ENCODE data around the gene SMG7.

SMG7 gene

DNA sequence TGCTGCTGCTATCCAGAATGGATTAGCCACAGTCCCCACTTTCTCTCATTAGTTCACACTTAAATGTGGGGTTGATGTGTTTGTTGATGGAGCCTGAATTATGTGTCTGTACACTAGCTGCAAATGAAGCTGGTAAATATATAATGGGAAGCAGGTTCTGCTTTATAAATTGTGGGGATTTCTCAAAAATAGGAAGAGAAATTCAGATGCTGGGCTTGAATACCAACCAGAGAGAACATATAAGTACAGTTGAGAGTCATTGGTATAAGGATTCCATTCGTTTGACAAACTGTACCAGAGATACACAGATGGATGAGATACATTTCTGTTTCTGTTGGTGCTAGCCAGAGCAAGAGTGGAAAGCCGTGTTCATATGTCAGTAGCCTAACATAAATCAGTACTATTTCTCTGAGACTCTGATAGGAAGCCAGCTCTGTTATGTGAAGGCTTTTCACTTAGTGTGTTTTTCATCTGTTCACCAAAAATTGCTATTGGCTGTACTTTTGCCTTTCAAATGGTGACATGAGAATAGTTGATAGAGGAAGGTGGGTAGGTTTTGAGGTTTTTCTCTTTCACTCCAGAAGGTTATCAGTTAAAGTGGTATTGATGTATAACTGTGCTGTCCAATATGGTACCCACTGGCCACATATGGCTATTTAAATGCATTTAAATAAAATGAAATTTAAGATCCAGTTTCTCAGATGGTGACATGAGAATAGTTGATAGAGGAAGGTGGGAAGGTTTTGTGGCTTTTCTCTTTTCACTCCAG is 15.6 kb downstream of the SMG7 start:
- Histone ChIP-seq H3K27ac (peak overlapping the region; percentile 30), H3K36me3 (no peaks in the 10 kb centered on the region), H3K27me3 (no peaks in the 10 kb centered on the region), H3K9me3 (no peaks in the 10 kb centered on the region), H3K4me1 (ENCODE audit: control insufficient read depth in 1 of 2, insufficient read depth in 1 of 2, low read depth in 1 of 2, low read length in 1 of 2) (peaks cover 0 to 12% of the 10 kb centered on the region in 2 experiments), H3K4me3 (ENCODE audit: low read depth in 1 of 2, low read length in 1 of 2) (no peak overlapping the region)
- TF ChIP-seq, protein P1, sequence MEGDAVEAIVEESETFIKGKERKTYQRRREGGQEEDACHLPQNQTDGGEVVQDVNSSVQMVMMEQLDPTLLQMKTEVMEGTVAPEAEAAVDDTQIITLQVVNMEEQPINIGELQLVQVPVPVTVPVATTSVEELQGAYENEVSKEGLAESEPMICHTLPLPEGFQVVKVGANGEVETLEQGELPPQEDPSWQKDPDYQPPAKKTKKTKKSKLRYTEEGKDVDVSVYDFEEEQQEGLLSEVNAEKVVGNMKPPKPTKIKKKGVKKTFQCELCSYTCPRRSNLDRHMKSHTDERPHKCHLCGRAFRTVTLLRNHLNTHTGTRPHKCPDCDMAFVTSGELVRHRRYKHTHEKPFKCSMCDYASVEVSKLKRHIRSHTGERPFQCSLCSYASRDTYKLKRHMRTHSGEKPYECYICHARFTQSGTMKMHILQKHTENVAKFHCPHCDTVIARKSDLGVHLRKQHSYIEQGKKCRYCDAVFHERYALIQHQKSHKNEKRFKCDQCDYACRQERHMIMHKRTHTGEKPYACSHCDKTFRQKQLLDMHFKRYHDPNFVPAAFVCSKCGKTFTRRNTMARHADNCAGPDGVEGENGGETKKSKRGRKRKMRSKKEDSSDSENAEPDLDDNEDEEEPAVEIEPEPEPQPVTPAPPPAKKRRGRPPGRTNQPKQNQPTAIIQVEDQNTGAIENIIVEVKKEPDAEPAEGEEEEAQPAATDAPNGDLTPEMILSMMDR (IDR thresholded peaks at IDR 0.05) = no peak

DNA sequence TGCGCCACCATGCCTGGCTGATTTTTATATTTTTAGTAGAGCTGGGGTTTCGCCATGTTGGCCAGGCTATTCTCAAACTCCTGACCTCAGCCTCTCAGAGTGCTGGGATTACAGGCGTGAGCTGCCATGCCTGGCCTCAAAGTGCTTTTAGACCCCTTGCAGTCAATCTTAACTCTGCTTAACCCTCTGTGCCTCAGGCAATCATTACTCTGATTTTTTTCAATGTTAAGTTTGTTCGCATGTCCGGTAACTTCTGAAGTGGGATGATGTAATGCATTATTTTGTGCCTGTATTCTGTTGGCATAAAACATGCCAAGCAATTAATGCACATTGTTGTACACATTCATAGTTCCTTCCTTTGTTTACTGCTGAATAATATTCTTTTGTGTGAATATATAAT is 18.6 kb downstream of the SMG7 start:
- TF ChIP-seq, protein P1 (IDR thresholded peaks at IDR 0.05) = no peak
- no peaks in the 10 kb centered on the region for H3K36me3 ChIP-seq
- no peak overlapping the region for H3K4me3 ChIP-seq (ENCODE audit: low read depth in 1 of 2, low read length in 1 of 2)
- no peak overlapping the region for H3K27ac ChIP-seq
- no peaks in the 10 kb centered on the region for H3K9me3 ChIP-seq
- no peaks in the 10 kb centered on the region for H3K27me3 ChIP-seq
- peaks cover 0 to 22% of the 10 kb centered on the region in 2 experiments for H3K4me1 ChIP-seq (ENCODE audit: control insufficient read depth in 1 of 2, insufficient read depth in 1 of 2, low read depth in 1 of 2, low read length in 1 of 2)

DNA sequence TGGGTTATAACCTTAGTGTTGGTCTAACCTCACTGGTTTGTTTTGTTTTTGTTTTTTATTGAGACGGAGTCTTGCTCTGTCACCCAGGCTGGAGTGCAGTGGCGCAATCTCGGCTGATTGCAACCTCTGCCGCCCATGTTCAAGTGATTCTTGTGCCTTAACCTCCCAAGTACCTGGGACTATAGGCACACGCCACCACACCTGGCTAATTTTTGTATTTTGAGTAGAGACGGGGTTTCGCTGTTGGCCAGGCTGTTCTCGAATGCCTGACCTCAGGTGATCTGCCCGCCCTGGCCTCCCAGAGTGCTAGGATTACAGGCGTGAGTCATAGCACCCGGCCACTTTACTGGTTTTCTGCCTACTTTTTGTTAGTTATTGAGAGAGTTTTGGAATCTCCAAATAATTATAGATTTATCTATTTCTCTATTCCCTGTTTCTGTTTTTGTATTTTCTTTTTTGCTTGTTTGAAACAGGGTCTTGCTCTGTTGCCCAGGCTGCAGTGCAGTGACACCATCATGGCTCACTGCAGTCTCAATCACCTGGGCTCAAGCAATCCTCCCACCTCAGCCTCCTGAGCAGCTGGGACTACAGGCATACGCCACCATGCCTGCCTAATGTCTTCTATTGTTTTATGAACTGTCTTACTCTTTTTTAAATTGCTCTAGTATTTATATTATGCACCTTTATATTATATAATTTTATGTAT is 21.4 kb downstream of the SMG7 start:
- H3K4me3 ChIP-seq (ENCODE audit: low read depth in 1 of 2, low read length in 1 of 2) = no peak overlapping the region
- H3K36me3 ChIP-seq = no peaks in the 10 kb centered on the region
- no peaks in the 10 kb centered on the region for H3K9me3 ChIP-seq
- peaks cover 0 to 22% of the 10 kb centered on the region in 2 experiments for H3K4me1 ChIP-seq (ENCODE audit: control insufficient read depth in 1 of 2, insufficient read depth in 1 of 2, low read depth in 1 of 2, low read length in 1 of 2)
- TF ChIP-seq, protein P1 (IDR thresholded peaks at IDR 0.05) = no peak
- H3K27me3 ChIP-seq = no peaks in the 10 kb centered on the region
- peak overlapping the region; percentile 54 for H3K27ac ChIP-seq

DNA sequence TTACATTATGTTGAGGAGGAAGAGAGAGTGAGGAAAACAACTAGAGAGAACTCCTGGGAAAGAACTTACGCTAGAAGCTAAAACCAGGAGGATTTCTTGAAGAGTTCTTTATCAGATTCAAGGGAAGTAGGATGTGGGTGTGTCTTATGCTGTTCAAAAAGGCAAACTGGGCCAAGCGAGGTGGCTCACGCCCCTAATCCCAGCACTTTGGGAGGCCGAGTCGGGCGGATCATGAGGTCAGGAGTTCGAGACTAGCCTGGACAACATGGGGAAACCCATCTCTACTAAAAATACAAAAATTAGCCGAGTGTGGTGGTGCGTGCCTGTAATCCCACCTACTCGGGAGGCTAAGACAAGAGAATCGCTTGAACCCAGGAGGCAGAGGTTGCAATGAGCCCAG is 23.1 kb downstream of the SMG7 start:
- Histone ChIP-seq H3K9me3 (no peaks in the 10 kb centered on the region), H3K4me1 (ENCODE audit: control insufficient read depth in 1 of 2, insufficient read depth in 1 of 2, low read depth in 1 of 2, low read length in 1 of 2) (peaks cover 0 to 22% of the 10 kb centered on the region in 2 experiments), H3K4me3 (ENCODE audit: low read depth in 1 of 2, low read length in 1 of 2) (no peak overlapping the region), H3K27me3 (no peaks in the 10 kb centered on the region), H3K27ac (no peak overlapping the region), H3K36me3 (no peaks in the 10 kb centered on the region)
- TF ChIP-seq, protein P1 (IDR thresholded peaks at IDR 0.05) = no peak

DNA sequence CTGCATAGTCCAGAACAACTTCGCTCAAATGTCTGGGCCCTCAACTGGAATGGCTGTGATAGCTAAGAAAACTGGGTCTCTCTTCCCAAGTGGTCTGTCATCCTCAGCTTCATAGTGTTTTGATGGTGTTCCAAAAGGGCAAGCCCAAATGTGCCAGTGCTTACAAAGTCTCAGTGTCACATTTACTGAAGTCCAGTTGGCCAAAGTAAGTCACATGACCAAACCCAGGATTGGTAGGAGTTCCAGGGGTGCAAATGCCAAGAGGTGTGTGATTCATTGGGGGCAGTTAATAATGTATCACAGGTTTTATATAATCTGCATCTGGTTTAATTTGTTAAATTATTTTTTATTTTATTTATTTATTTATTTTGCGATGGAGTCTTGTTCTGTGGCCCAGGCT is 24.9 kb downstream of the SMG7 start:
- Histone ChIP-seq H3K4me1 (ENCODE audit: control insufficient read depth in 1 of 2, insufficient read depth in 1 of 2, low read depth in 1 of 2, low read length in 1 of 2) (peaks cover 0 to 17% of the 10 kb centered on the region in 2 experiments), H3K27ac (no peak overlapping the region), H3K36me3 (peaks cover 3% of the 10 kb centered on the region), H3K27me3 (no peaks in the 10 kb centered on the region), H3K4me3 (ENCODE audit: low read depth in 1 of 2, low read length in 1 of 2) (no peak overlapping the region), H3K9me3 (no peaks in the 10 kb centered on the region)
- TF ChIP-seq, protein P1 (IDR thresholded peaks at IDR 0.05) = no peak
